SU-DHL-6 (cell line): ENCODE results near the gene AMBP.

Experiments used
- CTCF ChIP-seq: fragments of 200-600 bp; sonication (generic); IDR thresholded peaks from one replicate; pipeline ENCODE4 v1.5.1; 2017; ENCODE audit warnings: antibody characterized with exemption, mild to moderate bottlenecking, low read length, moderate library complexity; ENCODE audit not compliant: insufficient read depth, poor library complexity, severe bottlenecking
- EZH2phosphoT487 ChIP-seq: fragments of 200-600 bp; sonication (generic), shearing (Covaris generic); conservative IDR thresholded peaks from 2 replicates; pipeline ENCODE4 v1.6.1; 2018; ENCODE audit warnings: mild to moderate bottlenecking, antibody characterized with exemption, low read length, moderate library complexity, mixed read lengths

GRCh38 chr9:114094971-114095370 lies 16.9 kb upstream of the AMBP start:
- TF ChIP-seq CTCF (no peak), EZH2phosphoT487 (no peak)
